WI38 (cell line): Measurements from ENCODE around the gene EIF4A2.

Source experiments
- H3K4me3 ChIP-seq: 2 replicates; pipeline ENCODE4 v1.5.1; 2011; ENCODE audit warnings: low read depth, mild to moderate bottlenecking, control low read depth, low read length
- CTCF ChIP-seq: IDR thresholded peaks from 2 replicates; pipeline ENCODE4 v1.5.1; 2012; ENCODE audit warnings: low read depth, mild to moderate bottlenecking, control low read depth, low read length

EIF4A2 gene

GRCh38 chr3:186824430-186825139 is 41.2 kb downstream of the EIF4A2 start:
- TF ChIP-seq CTCF: no peak
- no peak overlapping the region for H3K4me3 ChIP-seq

GRCh38 chr3:186825294-186825821 is 42.0 kb downstream of the EIF4A2 start:
- H3K4me3 ChIP-seq: no peak overlapping the region
- no peak for TF ChIP-seq CTCF

- no peak overlapping the region; the same call in 1 of the 2 replicates for H3K4me3 ChIP-seq
- no peak for TF ChIP-seq CTCF
Observed at GRCh38 chr3:186825872-186826409, 42.6 kb downstream of the EIF4A2 start.

- peak overlapping the region; percentile 67 for H3K4me3 ChIP-seq
- no peak for TF ChIP-seq CTCF
Observed at GRCh38 chr3:186826410-186826975, 43.1 kb downstream of the EIF4A2 start.

GRCh38 chr3:186826976-186827857 is 43.8 kb downstream of the EIF4A2 start:
- H3K4me3 ChIP-seq: peak overlapping the region; percentile 67
- TF ChIP-seq CTCF: no peak

GRCh38 chr3:186828340-186828739 is 45.0 kb downstream of the EIF4A2 start:
- TF ChIP-seq CTCF: no peak
- H3K4me3 ChIP-seq: no peak overlapping the region
